NB4 (cell line): ENCODE data around the gene RAB11FIP3.

Experiments used
- MYC ChIP-seq: IDR thresholded peaks from 2 replicates; pipeline ENCODE4 v1.6.1; 2011; ENCODE audit warnings: low read depth, low read length
- POLR2A ChIP-seq: IDR thresholded peaks from 2 replicates; pipeline ENCODE4 v1.6.1; 2011; ENCODE audit warnings: mild to moderate bottlenecking; ENCODE audit not compliant: insufficient read length; ENCODE audit errors: extremely low read depth
- TF ChIP-seq, protein P1 (sequence below): IDR thresholded peaks from 2 replicates; pipeline ENCODE4 v1.6.1; 2011; ENCODE audit warnings: low read depth, low read length
- TF ChIP-seq, protein P2 (sequence below): IDR thresholded peaks from one replicate; pipeline ENCODE4 v1.5.1; 2012; ENCODE audit warnings: low read depth, low read length

DNA sequence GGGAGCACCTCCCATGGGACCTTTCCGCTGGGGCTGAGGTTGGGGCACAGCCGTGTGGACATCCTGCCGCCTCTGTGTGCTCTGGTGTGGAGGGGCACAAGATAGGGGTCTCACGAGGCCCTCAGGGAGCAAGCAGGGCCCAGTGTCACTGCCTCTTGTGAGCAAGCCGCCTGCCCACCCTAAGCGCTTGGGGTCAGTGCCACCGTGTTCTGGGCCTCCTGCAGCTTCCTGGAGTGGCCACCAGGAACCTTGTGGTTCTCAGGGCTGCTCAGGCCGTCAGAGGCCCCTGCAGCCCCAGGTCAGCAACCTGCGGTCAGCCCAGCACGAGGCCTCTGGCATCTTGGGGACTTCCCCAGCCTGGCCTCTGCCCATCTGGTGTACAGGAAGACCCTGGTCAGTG is 88.5 kb downstream of the RAB11FIP3 start:
- TF ChIP-seq, protein P1, sequence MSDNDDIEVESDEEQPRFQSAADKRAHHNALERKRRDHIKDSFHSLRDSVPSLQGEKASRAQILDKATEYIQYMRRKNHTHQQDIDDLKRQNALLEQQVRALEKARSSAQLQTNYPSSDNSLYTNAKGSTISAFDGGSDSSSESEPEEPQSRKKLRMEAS, result no peak
- TF ChIP-seq POLR2A (no peak), MYC (no peak)
- TF ChIP-seq, protein P2, sequence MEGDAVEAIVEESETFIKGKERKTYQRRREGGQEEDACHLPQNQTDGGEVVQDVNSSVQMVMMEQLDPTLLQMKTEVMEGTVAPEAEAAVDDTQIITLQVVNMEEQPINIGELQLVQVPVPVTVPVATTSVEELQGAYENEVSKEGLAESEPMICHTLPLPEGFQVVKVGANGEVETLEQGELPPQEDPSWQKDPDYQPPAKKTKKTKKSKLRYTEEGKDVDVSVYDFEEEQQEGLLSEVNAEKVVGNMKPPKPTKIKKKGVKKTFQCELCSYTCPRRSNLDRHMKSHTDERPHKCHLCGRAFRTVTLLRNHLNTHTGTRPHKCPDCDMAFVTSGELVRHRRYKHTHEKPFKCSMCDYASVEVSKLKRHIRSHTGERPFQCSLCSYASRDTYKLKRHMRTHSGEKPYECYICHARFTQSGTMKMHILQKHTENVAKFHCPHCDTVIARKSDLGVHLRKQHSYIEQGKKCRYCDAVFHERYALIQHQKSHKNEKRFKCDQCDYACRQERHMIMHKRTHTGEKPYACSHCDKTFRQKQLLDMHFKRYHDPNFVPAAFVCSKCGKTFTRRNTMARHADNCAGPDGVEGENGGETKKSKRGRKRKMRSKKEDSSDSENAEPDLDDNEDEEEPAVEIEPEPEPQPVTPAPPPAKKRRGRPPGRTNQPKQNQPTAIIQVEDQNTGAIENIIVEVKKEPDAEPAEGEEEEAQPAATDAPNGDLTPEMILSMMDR, result no peak
